K562 (cell line): ENCODE results near the gene ARAP1. TPM values are rescaled to one million over a fixed set of nuclear protein-coding genes. Genes with fewer than 3 reads are reported as not detected.

Experiments
- AFF1 ChIP-seq, 2 experiments: fragments of 450-650 bp; IDR thresholded peaks; 2 replicates each; pipeline ENCODE4 v1.6.1; 2018; ENCODE audit warnings: mild to moderate bottlenecking in 2 of 2, low read depth in 1 of 2; ENCODE audit not compliant: partially characterized antibody in 2 of 2
- EGR1 ChIP-seq: fragments of 450-650 bp; conservative IDR thresholded peaks from 2 replicates; pipeline ENCODE4 v1.6.1; 2017; ENCODE audit warnings: mild to moderate bottlenecking
- ETS2 ChIP-seq: IDR thresholded peaks from 2 replicates; pipeline ENCODE4 v1.6.1; 2016; ENCODE audit warnings: borderline replicate concordance, missing genetic modification characterization, mild to moderate bottlenecking, moderate library complexity, missing compliant biosample characterization; ENCODE audit not compliant: poor library complexity, severe bottlenecking
- POLR3A ChIP-seq: IDR thresholded peaks from 2 replicates; pipeline ENCODE4 v1.6.1; 2011; ENCODE audit warnings: borderline replicate concordance, mild to moderate bottlenecking, moderate library complexity; ENCODE audit not compliant: insufficient read length, insufficient read depth; ENCODE audit errors: extremely low read depth
- POLR3G ChIP-seq: IDR thresholded peaks from 2 replicates; pipeline ENCODE4 v1.6.1; 2011; ENCODE audit not compliant: insufficient read length, insufficient replicate concordance; ENCODE audit errors: extremely low read depth
- PRMT5 ChIP-seq: sonication (generic); formaldehyde crosslinking; IDR thresholded peaks from 2 replicates; pipeline ENCODE4 v1.5.0; 2020; ENCODE audit warnings: missing genetic modification reagents
- RUNX1 ChIP-seq: sonication (generic); IDR thresholded peaks from 2 replicates; pipeline ENCODE4 v1.6.1; 2016; ENCODE audit warnings: antibody characterized with exemption, low read depth
- ZBTB26 ChIP-seq: fragments of 450-650 bp; formaldehyde crosslinking; IDR thresholded peaks from 2 replicates; pipeline ENCODE4 v1.4.0; 2022; ENCODE audit warnings: missing genetic modification characterization
- ZBTB7A ChIP-seq: IDR thresholded peaks from 2 replicates; pipeline ENCODE4 v1.6.1; 2011; ENCODE audit warnings: low read depth, mild to moderate bottlenecking, low read length, moderate library complexity, borderline replicate concordance; ENCODE audit not compliant: control insufficient read depth
- ZNF717 ChIP-seq: fragments of 250-450 bp; sonication (Bioruptor Pico); IDR thresholded peaks from 2 replicates; pipeline ENCODE4 v1.5.0; 2021
- polyA plus RNA-seq, 8 experiments: library from polyadenylated mRNA; depleted of rRNA in 4 of 8; stranded (reverse) in 5 of 8; unstranded in 3 of 8; fragments of >200 nt; fragmentation: Nextera tagmentation in 2 of 8; fragmentation: Illumina TruSeq in 1 of 8; extraction: Ambion mirVana in 2 of 8; extraction: Trizol in 1 of 8; gene quantifications; 2 replicates each; pipeline versions ENCODE4 v1.2.1 to v1.2.3, GENCODE V29; 2011 to 2014; ENCODE audit warnings: inconsistent platforms in 1 of 8, missing spikeins in 1 of 8
- total RNA-seq, 7 experiments: library from RNA; depleted of rRNA in 6 of 7; stranded (reverse); fragments of >200 nt in 6 of 7; fragmentation: Illumina TruSeq in 2 of 7; extraction: Trizol in 2 of 7; gene quantifications; 2 replicates each; pipeline versions ENCODE4 v1.2.1 to v1.2.3, GENCODE V29; 2011 to 2021; ENCODE audit warnings: low replicate concordance in 1 of 7
- TF ChIP-seq, protein P1 (sequence below), 2 experiments: fragments of 450-650 bp; formaldehyde crosslinking in 1 of 2; IDR thresholded peaks; 2 replicates each; pipeline versions ENCODE4 v1.4.0 to v1.6.1; 2014 to 2020; ENCODE audit warnings: mild to moderate bottlenecking in 2 of 2, borderline replicate concordance in 1 of 2, low read depth in 1 of 2
- TF ChIP-seq, protein P2 (sequence below): IDR thresholded peaks from 2 replicates; pipeline ENCODE4 v1.6.1; 2016; ENCODE audit warnings: missing genetic modification characterization, missing compliant biosample characterization

ARAP1 gene
- total and polyA plus RNA-seq, 9 of the 15 experiments (the other 6 are each of a cell fraction or from before 2014, with no cell fraction given): 0.23 to 67.0 (median 24.6) TPM

DNA sequence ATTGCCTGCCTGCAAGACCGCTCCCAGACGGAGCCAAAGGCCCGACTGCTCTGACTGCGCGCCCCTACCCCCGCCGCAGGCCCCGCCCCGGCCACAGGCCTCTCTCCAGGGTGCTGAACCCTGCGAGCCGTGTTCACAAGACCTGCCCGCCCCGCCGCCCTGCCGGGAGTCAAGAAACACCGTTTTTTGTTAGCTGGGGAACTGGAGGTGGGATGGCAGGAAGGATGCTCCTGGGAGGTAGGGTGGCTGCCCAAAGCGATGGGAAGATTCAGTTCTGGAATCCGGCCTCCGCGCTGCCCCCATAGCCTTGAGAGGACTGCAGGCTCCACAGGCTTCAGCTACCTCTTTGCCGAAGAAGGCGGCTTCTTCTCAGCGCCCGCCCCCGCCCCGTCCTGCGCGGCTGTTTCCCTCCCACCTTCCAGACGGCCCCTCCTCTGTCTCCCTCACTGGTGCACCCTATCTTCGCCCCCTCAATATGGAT is 75.3 kb downstream of the ARAP1 start (continued):
- TF ChIP-seq, protein P1, sequence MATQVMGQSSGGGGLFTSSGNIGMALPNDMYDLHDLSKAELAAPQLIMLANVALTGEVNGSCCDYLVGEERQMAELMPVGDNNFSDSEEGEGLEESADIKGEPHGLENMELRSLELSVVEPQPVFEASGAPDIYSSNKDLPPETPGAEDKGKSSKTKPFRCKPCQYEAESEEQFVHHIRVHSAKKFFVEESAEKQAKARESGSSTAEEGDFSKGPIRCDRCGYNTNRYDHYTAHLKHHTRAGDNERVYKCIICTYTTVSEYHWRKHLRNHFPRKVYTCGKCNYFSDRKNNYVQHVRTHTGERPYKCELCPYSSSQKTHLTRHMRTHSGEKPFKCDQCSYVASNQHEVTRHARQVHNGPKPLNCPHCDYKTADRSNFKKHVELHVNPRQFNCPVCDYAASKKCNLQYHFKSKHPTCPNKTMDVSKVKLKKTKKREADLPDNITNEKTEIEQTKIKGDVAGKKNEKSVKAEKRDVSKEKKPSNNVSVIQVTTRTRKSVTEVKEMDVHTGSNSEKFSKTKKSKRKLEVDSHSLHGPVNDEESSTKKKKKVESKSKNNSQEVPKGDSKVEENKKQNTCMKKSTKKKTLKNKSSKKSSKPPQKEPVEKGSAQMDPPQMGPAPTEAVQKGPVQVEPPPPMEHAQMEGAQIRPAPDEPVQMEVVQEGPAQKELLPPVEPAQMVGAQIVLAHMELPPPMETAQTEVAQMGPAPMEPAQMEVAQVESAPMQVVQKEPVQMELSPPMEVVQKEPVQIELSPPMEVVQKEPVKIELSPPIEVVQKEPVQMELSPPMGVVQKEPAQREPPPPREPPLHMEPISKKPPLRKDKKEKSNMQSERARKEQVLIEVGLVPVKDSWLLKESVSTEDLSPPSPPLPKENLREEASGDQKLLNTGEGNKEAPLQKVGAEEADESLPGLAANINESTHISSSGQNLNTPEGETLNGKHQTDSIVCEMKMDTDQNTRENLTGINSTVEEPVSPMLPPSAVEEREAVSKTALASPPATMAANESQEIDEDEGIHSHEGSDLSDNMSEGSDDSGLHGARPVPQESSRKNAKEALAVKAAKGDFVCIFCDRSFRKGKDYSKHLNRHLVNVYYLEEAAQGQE (IDR thresholded peaks at IDR 0.05; ENCODE audit: borderline replicate concordance): peak; percentile 99
- TF ChIP-seq, protein P1 (CRISPR knock-in tag; IDR thresholded peaks at IDR 0.05; ENCODE audit: low read depth): peak; percentile 95
- TF ChIP-seq, protein P2, sequence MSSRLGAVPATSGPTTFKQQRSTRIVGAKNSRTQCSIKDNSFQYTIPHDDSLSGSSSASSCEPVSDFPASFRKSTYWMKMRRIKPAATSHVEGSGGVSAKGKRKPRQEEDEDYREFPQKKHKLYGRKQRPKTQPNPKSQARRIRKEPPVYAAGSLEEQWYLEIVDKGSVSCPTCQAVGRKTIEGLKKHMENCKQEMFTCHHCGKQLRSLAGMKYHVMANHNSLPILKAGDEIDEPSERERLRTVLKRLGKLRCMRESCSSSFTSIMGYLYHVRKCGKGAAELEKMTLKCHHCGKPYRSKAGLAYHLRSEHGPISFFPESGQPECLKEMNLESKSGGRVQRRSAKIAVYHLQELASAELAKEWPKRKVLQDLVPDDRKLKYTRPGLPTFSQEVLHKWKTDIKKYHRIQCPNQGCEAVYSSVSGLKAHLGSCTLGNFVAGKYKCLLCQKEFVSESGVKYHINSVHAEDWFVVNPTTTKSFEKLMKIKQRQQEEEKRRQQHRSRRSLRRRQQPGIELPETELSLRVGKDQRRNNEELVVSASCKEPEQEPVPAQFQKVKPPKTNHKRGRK (tag): no peak
- TF ChIP-seq AFF1 (IDR thresholded peaks at IDR 0.05; ENCODE audit: low read depth in 1 of 2, partially characterized antibody in 2 of 2) (peak in 1 of 2 experiments; percentile 80), EGR1 (peak; percentile 52), PRMT5 (peak; percentile 83; the same call in 1 of the 2 replicates), ETS2 (no peak), ZNF717 (CRISPR knock-in tag) (no peak), ZBTB26 (CRISPR knock-in tag) (no peak), POLR3A (no peak), POLR3G (no peak), RUNX1 (no peak), ZBTB7A (peak; percentile 46; the same call in 1 of the 2 replicates)
